Stimulated activated CD4-positive, alpha-beta T cell treated with anti-CD3 and anti-CD28 coated beads, TNF-alpha, amount 100 ng/mL, for 24 hours (primary cell): ENCODE measurements around the gene PAX5.

Experiments
- DNase-seq, 3 experiments: peaks; one replicate each; pipeline ENCODE4 v3.0.0-alpha.2; 2020; ENCODE audit warnings: low read depth in 3 of 3

PAX5 gene

DNA sequence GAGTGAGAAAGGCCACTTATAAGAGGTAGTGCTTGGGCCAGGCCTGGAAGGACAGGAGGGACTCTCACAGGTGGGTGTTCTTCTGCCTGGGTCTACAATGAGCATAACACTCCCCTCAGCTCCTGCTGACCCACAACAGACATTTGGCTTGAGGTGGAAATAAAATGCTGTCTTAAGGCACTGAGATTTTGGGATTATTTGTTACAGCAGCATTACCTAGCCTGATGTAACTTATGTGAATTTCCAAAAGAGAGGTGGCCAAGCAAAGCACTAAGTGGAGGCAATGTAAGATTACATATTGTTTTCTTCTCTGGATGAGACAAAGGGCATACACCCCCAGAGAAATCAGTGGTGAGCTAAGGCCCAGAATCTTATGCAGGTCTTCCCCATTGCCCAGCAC is 221.5 kb downstream of the PAX5 start:
- no peak for DNase-seq

- no peak for DNase-seq
These were observed 225.8 kb downstream of the PAX5 start for GRCh38 chr9:36808251-36808650.

GRCh38 chr9:36803961-36804360 is 230.1 kb downstream of the PAX5 start:
- no peak for DNase-seq

DNA sequence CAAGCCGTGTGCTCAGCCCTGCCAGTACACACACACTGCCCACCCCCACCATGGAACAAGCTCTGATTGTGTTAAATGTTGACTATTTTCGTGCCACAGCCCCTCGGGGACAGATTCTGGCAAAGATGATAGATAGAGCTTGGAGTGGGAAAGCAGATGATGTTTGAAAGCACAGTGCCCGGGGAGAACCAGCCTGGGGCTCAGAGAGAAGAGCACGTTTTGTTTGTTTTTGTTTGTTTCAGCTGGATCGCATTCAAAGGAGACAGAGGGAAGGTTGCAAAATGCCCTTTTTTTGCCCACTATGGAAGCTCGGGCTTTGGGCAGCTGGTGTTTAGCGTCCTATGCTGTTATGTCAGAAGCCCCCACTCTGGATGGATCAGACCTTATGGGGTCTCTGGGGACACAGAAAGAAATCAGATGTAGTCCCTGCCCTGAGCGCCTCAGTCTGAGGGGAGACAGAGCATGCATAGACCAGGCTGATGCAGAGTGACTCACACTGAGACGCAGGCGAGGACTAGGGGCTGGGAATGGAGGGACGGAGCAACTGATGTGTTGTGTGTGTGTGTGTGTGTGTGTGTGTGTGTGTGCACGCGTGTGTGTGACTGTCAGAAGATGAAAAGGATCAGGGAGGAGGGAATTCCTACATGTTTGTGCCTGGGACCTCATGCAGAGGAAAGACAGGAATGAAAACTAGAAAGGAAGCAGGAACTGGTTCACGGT is 231.7 kb downstream of the PAX5 start:
- no peak for DNase-seq

DNA sequence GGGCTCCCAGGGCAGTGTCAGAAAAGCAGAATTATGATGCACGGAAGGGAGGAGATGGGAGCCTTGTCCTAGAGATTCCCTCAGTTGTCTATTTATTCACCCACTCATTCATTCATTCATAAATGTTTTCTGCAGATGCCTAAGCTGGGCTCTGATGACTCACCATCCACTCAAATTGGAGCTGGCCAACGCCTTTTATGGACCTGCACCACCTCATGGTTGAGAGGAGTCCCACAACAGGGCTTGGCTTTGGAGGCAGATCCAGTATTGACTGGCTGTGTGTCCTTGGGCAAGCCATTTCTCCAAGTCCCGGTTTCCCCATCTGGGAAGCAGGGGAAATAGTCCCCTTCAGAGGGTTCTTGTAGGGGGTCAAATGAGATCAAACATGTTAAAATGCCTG is 233.6 kb downstream of the PAX5 start:
- DNase-seq = no peak

- no peak for DNase-seq
These were observed 235.6 kb downstream of the PAX5 start for GRCh38 chr9:36798350-36799065.

- DNase-seq = no peak
These were observed 236.4 kb downstream of the PAX5 start for GRCh38 chr9:36797471-36798220.

GRCh38 chr9:36796671-36797419 is 237.2 kb downstream of the PAX5 start:
- DNase-seq = no peak

DNA sequence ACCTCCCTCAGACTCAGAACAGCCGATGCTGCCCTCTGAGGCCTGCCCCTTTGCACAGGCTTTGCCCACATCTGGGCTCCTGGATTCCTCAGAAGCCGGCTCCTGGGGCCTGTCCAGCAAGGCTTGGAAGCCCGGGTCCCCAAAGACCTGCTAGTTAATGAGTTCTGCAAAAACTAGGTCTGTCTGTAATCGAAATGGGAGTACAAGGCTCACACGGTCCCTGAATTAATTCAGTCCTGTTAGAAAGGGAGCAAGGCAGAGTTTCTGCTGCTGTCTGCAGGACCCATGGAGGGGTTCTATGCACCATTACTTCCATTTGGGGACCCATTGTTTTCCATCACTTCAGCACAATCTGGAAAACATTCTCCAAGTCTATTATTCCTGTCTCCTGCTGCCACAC is 239.6 kb downstream of the PAX5 start:
- no peak for DNase-seq

- no peak for DNase-seq
These were observed 240.8 kb downstream of the PAX5 start for GRCh38 chr9:36793277-36793676.

- DNase-seq = no peak
These were observed 242.7 kb downstream of the PAX5 start for GRCh38 chr9:36791222-36791950.

- DNase-seq = no peak
These were observed 244.2 kb downstream of the PAX5 start for GRCh38 chr9:36789886-36790285.

DNA sequence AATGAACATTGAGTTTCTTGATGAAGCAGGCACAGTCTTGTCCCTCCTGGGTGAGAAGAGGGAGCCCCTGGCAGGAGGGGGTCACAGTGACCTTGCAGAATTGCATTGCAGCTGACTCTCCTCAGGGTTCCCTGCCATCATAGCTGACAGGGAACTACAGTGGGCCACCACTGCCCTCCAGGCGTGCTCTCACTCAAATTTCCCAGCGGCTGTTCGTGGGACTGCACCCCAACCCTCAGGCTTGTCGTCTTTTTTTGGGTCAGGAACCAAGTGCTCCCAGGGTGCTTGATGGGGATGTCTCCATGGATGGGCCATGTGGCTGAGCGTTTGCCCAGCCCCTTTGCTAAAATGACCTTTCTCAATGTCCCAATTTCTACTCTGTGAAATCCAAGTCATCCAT is 245.5 kb downstream of the PAX5 start:
- DNase-seq = no peak

DNA sequence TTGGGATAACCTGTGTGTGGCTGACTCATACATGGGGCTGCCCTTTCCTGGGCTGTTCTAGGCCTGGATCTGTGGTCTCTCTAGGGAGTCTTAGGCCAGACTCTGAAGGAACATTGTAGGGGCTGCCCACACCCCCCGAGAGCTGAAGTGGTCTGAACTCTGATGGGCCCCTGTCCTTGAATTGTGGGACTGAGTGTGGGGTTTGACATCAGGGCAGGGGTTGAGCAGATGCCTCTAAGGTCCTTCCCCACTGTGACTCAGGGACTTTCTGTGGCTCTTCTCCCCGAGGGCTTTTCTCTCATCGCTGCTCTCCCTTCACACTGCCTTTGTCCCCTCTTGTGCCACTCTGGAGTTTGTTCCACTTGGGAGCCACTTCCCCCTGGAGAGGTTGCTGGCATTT is 246.4 kb downstream of the PAX5 start:
- DNase-seq = no peak
